ENCODE results near the gene CSNK1G2. TPM values are rescaled to one million over a fixed set of nuclear protein-coding genes. Genes with fewer than 3 reads are reported as not detected.

The CSNK1G2 gene
- total RNA-seq, 1 experiment from 2014 or later = 59.2 TPM

DNA sequence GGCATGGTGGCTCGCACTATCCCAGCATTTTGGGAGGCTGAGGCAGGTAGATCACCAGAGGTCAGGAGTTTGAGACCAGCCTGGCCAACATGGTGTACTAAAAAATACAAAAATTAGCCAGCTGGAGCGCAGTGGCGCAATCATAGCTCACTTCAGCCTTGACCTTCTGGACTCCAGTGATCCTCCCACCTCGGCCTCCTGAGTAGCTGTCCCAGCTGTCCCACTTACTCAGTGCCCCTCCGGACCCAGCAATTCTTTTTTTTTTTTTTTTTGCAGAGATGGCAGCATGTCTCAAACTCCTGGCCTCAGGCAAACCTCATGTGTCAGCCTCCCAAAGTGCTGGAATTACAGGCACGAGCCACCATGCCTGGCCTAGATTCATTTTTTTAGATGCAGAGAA, 38.0 kb upstream of the CSNK1G2 start:
- H3K27ac Mint-ChIP-seq (ENCODE audit: unreplicated experiment) = no peak overlapping the region
- peaks cover 9% of the 10 kb centered on the region for H3K4me1 Mint-ChIP-seq (ENCODE audit: low read depth, unreplicated experiment)
- CTCF ChIA-PET = interaction anchor here (0.7 kb wide), 1 partner anchor 53 kb away, joined by 4 read pairs; no protein-coding TSS in a partner anchor
- no peak overlapping the region for H3K4me3 Mint-ChIP-seq (ENCODE audit: low read depth, unreplicated experiment)
- BruUV-seq (replicated peaks) = no TSS peak
- H3K9me3 Mint-ChIP-seq (ENCODE audit: low read depth, unreplicated experiment) = no peaks in the 10 kb centered on the region
- intact Hi-C loops (cut with micrococcal nuclease; ENCODE audit: unreplicated experiment) = no loop called here
- TF ChIP-seq, protein P1, sequence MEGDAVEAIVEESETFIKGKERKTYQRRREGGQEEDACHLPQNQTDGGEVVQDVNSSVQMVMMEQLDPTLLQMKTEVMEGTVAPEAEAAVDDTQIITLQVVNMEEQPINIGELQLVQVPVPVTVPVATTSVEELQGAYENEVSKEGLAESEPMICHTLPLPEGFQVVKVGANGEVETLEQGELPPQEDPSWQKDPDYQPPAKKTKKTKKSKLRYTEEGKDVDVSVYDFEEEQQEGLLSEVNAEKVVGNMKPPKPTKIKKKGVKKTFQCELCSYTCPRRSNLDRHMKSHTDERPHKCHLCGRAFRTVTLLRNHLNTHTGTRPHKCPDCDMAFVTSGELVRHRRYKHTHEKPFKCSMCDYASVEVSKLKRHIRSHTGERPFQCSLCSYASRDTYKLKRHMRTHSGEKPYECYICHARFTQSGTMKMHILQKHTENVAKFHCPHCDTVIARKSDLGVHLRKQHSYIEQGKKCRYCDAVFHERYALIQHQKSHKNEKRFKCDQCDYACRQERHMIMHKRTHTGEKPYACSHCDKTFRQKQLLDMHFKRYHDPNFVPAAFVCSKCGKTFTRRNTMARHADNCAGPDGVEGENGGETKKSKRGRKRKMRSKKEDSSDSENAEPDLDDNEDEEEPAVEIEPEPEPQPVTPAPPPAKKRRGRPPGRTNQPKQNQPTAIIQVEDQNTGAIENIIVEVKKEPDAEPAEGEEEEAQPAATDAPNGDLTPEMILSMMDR (IDR thresholded peaks at IDR 0.05; ENCODE audit: unreplicated experiment) = no peak
- DNase-seq = no peak
- H3K36me3 Mint-ChIP-seq (ENCODE audit: insufficient read depth, unreplicated experiment) = peaks cover 34% of the 10 kb centered on the region
- H3K27me3 Mint-ChIP-seq (ENCODE audit: unreplicated experiment) = no peaks in the 10 kb centered on the region

DNA sequence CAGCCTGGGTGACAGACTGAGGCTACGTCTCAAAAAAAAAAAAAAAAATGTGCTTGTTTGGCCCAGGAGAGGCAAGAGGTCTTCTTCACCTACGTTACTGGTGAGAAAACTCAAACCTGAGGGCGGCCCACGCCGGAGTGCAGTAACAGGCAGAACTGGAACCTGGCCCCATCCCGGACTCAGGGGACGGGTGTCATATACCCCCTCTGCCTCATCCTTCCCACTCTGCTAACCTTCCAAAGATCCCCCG, 36.2 kb upstream of the CSNK1G2 start:
- intact Hi-C loops (cut with micrococcal nuclease; ENCODE audit: unreplicated experiment) = no loop called here
- no TSS peak for BruUV-seq (replicated peaks)
- H3K36me3 Mint-ChIP-seq (ENCODE audit: insufficient read depth, unreplicated experiment) = peaks cover 39% of the 10 kb centered on the region
- H3K4me1 Mint-ChIP-seq (ENCODE audit: low read depth, unreplicated experiment) = peaks cover 9% of the 10 kb centered on the region
- peak overlapping the region; percentile 86 for H3K27ac Mint-ChIP-seq (ENCODE audit: unreplicated experiment)
- TF ChIP-seq, protein P1 (IDR thresholded peaks at IDR 0.05; ENCODE audit: unreplicated experiment) = no peak
- no peak for DNase-seq
- CTCF ChIA-PET = no interaction called here
- no peaks in the 10 kb centered on the region for H3K9me3 Mint-ChIP-seq (ENCODE audit: low read depth, unreplicated experiment)
- H3K27me3 Mint-ChIP-seq (ENCODE audit: unreplicated experiment) = no peaks in the 10 kb centered on the region
- H3K4me3 Mint-ChIP-seq (ENCODE audit: low read depth, unreplicated experiment) = peak overlapping the region; percentile 74

DNA sequence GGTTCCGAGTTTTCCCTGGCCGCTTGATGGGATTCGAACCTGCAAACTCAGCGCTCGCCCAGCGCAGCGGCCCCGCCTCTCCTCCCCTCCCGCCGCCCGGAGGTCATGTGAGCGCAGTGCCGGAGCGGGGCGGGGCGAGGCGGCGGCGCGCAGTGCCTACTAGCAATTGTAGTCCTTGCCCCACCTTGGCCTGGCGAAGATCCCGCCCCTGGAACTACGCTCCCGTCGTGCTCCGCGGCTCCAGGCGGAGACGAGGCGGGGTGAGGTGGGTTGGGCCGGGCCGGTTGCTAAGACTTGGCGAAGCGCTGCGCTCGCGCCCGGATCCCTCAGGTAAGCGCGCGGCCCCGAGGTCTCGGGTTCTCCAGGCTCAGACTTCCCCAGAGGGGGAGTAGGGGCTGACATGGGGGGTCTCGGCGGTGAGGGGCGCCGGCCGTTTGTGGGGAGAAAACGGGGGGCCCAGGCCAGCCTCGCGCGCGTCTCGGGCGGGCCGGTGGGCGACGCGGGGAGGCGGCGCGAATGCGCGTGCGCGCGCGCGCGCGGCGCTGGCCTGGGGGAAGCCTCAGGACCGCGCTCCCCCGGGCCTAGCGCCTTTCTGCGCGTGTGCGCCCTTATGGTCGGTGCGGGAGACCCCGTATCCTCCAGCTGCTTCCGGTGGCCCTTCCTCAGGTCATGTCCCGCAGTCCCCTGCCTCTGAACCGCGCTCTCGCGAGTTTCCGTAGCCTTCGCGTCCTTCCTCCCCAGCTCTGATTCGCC, 35.7 kb upstream of the CSNK1G2 start, which contains the start of the genes ADAT3 and SCAMP4:
TSS of gene ADAT3 (plus strand) at position 290 of the 753 bp plus-strand sequence. CDS start 6,649 bp downstream, outside the sequence.
TSS of gene SCAMP4 (plus strand) at position 290 of the 753 bp plus-strand sequence. CDS start 9,621 bp downstream, outside the sequence.
- H3K27me3 Mint-ChIP-seq (ENCODE audit: unreplicated experiment) = no peaks in the 10 kb centered on the region
- no peaks in the 10 kb centered on the region for H3K9me3 Mint-ChIP-seq (ENCODE audit: low read depth, unreplicated experiment)
- peak; percentile 97 for DNase-seq
- CTCF ChIA-PET = interaction anchor here (0.6 kb wide), 1 partner anchor 300 kb away, joined by 4 read pairs; the partner anchor contains the start of gene UQCR11
- TF ChIP-seq, protein P1 (IDR thresholded peaks at IDR 0.05; ENCODE audit: unreplicated experiment) = no peak
- intact Hi-C loops (cut with micrococcal nuclease; ENCODE audit: unreplicated experiment) = no loop called here
- peaks cover 9% of the 10 kb centered on the region for H3K4me1 Mint-ChIP-seq (ENCODE audit: low read depth, unreplicated experiment)
- H3K4me3 Mint-ChIP-seq (ENCODE audit: low read depth, unreplicated experiment) = peak within 1 kb of the TSS; percentile 74
- H3K27ac Mint-ChIP-seq (ENCODE audit: unreplicated experiment) = peak within 1 kb of the TSS; percentile 86
- BruUV-seq (replicated peaks) = no TSS peak
- H3K36me3 Mint-ChIP-seq (ENCODE audit: insufficient read depth, unreplicated experiment) = peaks cover 39% of the 10 kb centered on the region

DNA sequence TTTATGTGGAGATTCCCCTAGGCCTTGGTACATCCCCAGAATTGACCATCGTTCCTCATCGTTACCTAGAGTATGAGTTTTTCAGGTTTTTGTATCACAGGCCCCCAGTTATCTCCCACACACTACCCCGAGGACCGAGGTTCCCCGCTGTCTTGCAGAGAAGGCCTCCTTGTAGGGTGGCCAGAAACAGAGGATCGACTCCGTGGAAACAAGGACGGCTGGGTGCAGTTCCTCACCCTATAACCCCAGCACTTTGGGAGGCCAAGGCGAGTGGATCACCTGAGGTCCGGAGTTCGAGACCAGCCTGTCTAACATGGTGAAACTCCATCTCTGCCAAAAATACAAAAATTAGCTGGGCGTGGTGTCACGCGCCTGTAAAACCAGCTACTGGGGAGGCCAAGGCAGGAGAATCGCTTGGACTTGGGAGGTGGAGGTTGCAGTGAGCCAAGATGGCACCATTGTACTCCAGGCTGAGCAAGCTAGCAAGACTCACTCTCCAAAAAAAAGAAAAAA, 35.1 kb upstream of the CSNK1G2 start:
- peaks cover 9% of the 10 kb centered on the region for H3K4me1 Mint-ChIP-seq (ENCODE audit: low read depth, unreplicated experiment)
- intact Hi-C loops (cut with micrococcal nuclease; ENCODE audit: unreplicated experiment) = no loop called here
- no peaks in the 10 kb centered on the region for H3K27me3 Mint-ChIP-seq (ENCODE audit: unreplicated experiment)
- H3K36me3 Mint-ChIP-seq (ENCODE audit: insufficient read depth, unreplicated experiment) = peaks cover 39% of the 10 kb centered on the region
- no peaks in the 10 kb centered on the region for H3K9me3 Mint-ChIP-seq (ENCODE audit: low read depth, unreplicated experiment)
- peak overlapping the region; percentile 74 for H3K4me3 Mint-ChIP-seq (ENCODE audit: low read depth, unreplicated experiment)
- H3K27ac Mint-ChIP-seq (ENCODE audit: unreplicated experiment) = peak overlapping the region; percentile 86
- CTCF ChIA-PET = interaction anchor here (0.6 kb wide), 1 partner anchor 301 kb away, joined by 4 read pairs; the partner anchor contains the start of gene UQCR11
- TF ChIP-seq, protein P1 (IDR thresholded peaks at IDR 0.05; ENCODE audit: unreplicated experiment) = no peak
- DNase-seq = no peak
- TSS peak; percentile 73 for BruUV-seq (replicated peaks)
